Transverse colon (tissue), 4 donors: Measurements from ENCODE around the gene C11orf91. TPM values are rescaled to one million over a fixed set of nuclear protein-coding genes. Genes with fewer than 3 reads are reported as not detected.
"Not testable (repeated sequence)": the region's sequence is repeated elsewhere in the genome, so short reads cannot be mapped to it uniquely, and the experiment has no call there.

ENCODE experiments used
- DNase-seq: peaks from one replicate; pipeline ENCODE4 v3.0.0-alpha.2; 2019
- H3K27ac ChIP-seq, 4 donors: fragments of 200-600 bp; sonication (generic); 2 replicates each; pipeline ENCODE4 v1.5.1; 2016 to 2018; ENCODE audit warnings: inconsistent platforms in 4 of 4
- H3K27me3 ChIP-seq: fragments of 200-600 bp; sonication (generic); 2 replicates; pipeline ENCODE4 v1.5.1; 2017; ENCODE audit warnings: inconsistent platforms
- H3K36me3 ChIP-seq, 4 donors: fragments of 200-600 bp; sonication (generic); 2 replicates each; pipeline ENCODE4 v1.5.1; 2017 to 2019; ENCODE audit warnings: inconsistent platforms in 4 of 4
- H3K4me1 ChIP-seq, 4 donors: fragments of 200-600 bp; sonication (generic); 2 replicates each; pipeline ENCODE4 v1.5.1; 2017 to 2020; ENCODE audit warnings: inconsistent platforms in 4 of 4
- H3K4me3 ChIP-seq, 4 donors: fragments of 200-600 bp; sonication (generic); 1 replicate in 1 of 4; 2 replicates in 3 of 4; pipeline versions ENCODE4 v1.5.1 to v1.6.1; 2017 to 2019; ENCODE audit warnings: inconsistent platforms in 4 of 4
- H3K9me3 ChIP-seq, 2 donors: fragments of 200-600 bp; sonication (generic); 2 replicates each; pipeline ENCODE4 v1.5.1; 2017 to 2019; ENCODE audit warnings: inconsistent platforms in 2 of 2
- CTCF ChIP-seq, 5 experiments: fragments of 200-600 bp in 3 of 5; fragments of 450-650 bp in 2 of 5; sonication (generic) in 3 of 5; IDR thresholded peaks; 1 replicate in 2 of 5; 2 replicates in 3 of 5; pipeline ENCODE4 v1.5.1; 2016 to 2017; ENCODE audit warnings: antibody characterized with exemption in 5 of 5, inconsistent platforms in 3 of 5, mild to moderate bottlenecking in 2 of 5, moderate library complexity in 1 of 5
- EP300 ChIP-seq: sonication (generic); formaldehyde crosslinking; IDR thresholded peaks from one replicate; pipeline ENCODE4 v1.6.1; 2017; ENCODE audit warnings: antibody characterized with exemption, low read depth
- POLR2A ChIP-seq: fragments of 450-650 bp; IDR thresholded peaks from one replicate; pipeline ENCODE4 v1.6.1; 2016; ENCODE audit warnings: antibody characterized with exemption, mild to moderate bottlenecking, moderate library complexity
- POLR2AphosphoS5 ChIP-seq, 3 donors: sonication (generic); formaldehyde crosslinking; IDR thresholded peaks; one replicate each; pipeline ENCODE4 v1.6.1; 2016; ENCODE audit warnings: antibody characterized with exemption in 3 of 3
- WGBS, 2 donors: methylation state at CpG; one replicate each; pipeline ENCODE4 v1.1.5; 2018; ENCODE audit warnings: low coverage in 1 of 2; 5-methylcytosine and 5-hydroxymethylcytosine counted together
- in situ Hi-C, 4 donors: fragments of 200-750 bp; cut with MboI; loops; one replicate each; pipeline versions ENCODE4 v1.15.0 to v1.15.1; 2017; ENCODE audit warnings: low sequenced_read_pairs in 3 of 4, low pct_ligation_motif_present in 1 of 4, low pct_unique_long_range_greater_than_20kb in 1 of 4
- intact Hi-C: fragments of 100-400 bp; cut with DNase I; formaldehyde crosslinking; loops from one replicate; pipeline ENCODE4 v1.15.1; 2023; ENCODE audit warnings: low total_unique reads
- total RNA-seq, 4 donors: library from RNA; depleted of rRNA; stranded (reverse); fragments of >200 nt; gene quantifications; one replicate each; pipeline ENCODE4 v1.1.0, GENCODE V29; 2016

Gene C11orf91
- total RNA-seq, 4 donors from 2014 or later: not detected

- Histone ChIP-seq H3K27ac (peak overlapping the region; percentile 87 to 96 (median 92)), H3K4me3 (peak overlapping the region; percentile 54 to 95 (median 80)), H3K27me3 (no peaks in the 10 kb centered on the region), H3K9me3 (no peaks in the 10 kb centered on the region), H3K36me3 (no peaks in the 10 kb centered on the region), H3K4me1 (peaks cover 11 to 59% (median 40%) of the 10 kb centered on the region in 4 donors)
- TF ChIP-seq CTCF (IDR thresholded peaks at IDR 0.05): no peak
- TF ChIP-seq POLR2AphosphoS5 (IDR thresholded peaks at IDR 0.05): peak; percentile 36 to 47 (median 45)
- in situ Hi-C loops (loop anchor here in 2 of 4 donors (25.0 kb wide), 1 partner anchor 572 kb away; the partner anchor contains the start of gene CSTF3 (in 2 of the 2)), intact Hi-C loops (no loop called here)
- 17 to 18% methylated on average over 5 to 15 of the region's 15 CpGs for WGBS, 2 donors
- DNase-seq: peak; percentile 46
Measured at GRCh38 chr11:33734441-33735270, 34.0 kb upstream of the C11orf91 start.

- Histone ChIP-seq H3K4me3 (peak overlapping the region in 3 of 4 donors; percentile 54 to 95 (median 93)), H3K9me3 (no peaks in the 10 kb centered on the region), H3K36me3 (no peaks in the 10 kb centered on the region), H3K4me1 (peaks cover 11 to 59% (median 40%) of the 10 kb centered on the region in 4 donors), H3K27me3 (no peaks in the 10 kb centered on the region), H3K27ac (peak overlapping the region; percentile 87 to 96 (median 92))
- 71% methylated on average over 7 of the region's 7 CpGs; no CpG with 5 or more reads in 1 of the 2 donors for WGBS, 2 donors
- TF ChIP-seq CTCF (IDR thresholded peaks at IDR 0.05): no peak
- TF ChIP-seq EP300: no peak
- TF ChIP-seq POLR2A: no peak
- no peak for TF ChIP-seq POLR2AphosphoS5 (IDR thresholded peaks at IDR 0.05)
- no peak for DNase-seq
- in situ Hi-C loops (loop anchor here in 2 of 4 donors (25.0 kb wide), 1 partner anchor 572 kb away; the partner anchor contains the start of gene CSTF3 (in 2 of the 2)), intact Hi-C loops (no loop called here)
Measured at GRCh38 chr11:33733980-33734379, 33.4 kb upstream of the C11orf91 start.

- in situ Hi-C loops: loop anchor here in 2 of 4 donors (25.0 kb wide), 1 partner anchor 570 kb away; the partner anchor contains the start of gene CSTF3 (in 2 of the 2)
- intact Hi-C loops: no loop called here
- H3K9me3 ChIP-seq: no peaks in the 10 kb centered on the region
- TF ChIP-seq POLR2A (no peak), EP300 (no peak), POLR2AphosphoS5 (IDR thresholded peaks at IDR 0.05) (no peak), CTCF (IDR thresholded peaks at IDR 0.05) (no peak)
- no peaks in the 10 kb centered on the region for H3K27me3 ChIP-seq
- H3K4me3 ChIP-seq: no peak overlapping the region
- peaks cover 11 to 52% (median 38%) of the 10 kb centered on the region in 4 donors for H3K4me1 ChIP-seq
- WGBS, 2 donors: 56 to 69% methylated on average over 3 to 9 of the region's 9 CpGs
- peak overlapping the region; percentile 63 to 95 (median 76) for H3K27ac ChIP-seq
- H3K36me3 ChIP-seq: no peaks in the 10 kb centered on the region
- DNase-seq: no peak
Measured at GRCh38 chr11:33731723-33732531, 31.3 kb upstream of the C11orf91 start.

DNA sequence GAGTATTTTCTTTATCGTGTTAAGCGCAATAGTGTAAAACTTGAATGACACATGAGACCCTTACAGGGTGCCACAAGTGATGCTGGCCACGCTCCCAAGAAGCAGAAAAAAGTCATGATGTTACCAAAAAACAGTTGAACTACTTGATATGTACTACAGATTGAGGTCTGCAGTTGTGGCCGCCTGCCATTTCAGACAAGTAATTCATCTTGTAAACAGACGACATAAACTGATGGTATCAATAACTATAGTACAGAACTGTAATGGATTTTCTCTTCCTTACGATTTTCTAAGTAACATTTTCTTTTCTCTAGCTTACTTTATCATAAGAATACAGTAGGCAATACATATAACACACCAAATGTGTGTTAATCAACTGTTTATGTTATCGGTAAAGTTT, 30.1 kb upstream of the C11orf91 start:
- in situ Hi-C loops (loop anchor here in 2 of 4 donors (25.0 kb wide), 1 partner anchor 568 kb away; the partner anchor contains the start of gene CSTF3 (in 2 of the 2)), intact Hi-C loops (no loop called here)
- H3K36me3 ChIP-seq: no peaks in the 10 kb centered on the region
- H3K4me1 ChIP-seq: peaks cover 9 to 50% (median 35%) of the 10 kb centered on the region in 4 donors
- H3K9me3 ChIP-seq: no peaks in the 10 kb centered on the region
- H3K4me3 ChIP-seq: no peak overlapping the region
- no peak overlapping the region for H3K27ac ChIP-seq
- no peak for DNase-seq
- TF ChIP-seq POLR2A: no peak
- TF ChIP-seq EP300: no peak
- no peak for TF ChIP-seq CTCF (IDR thresholded peaks at IDR 0.05)
- no peak for TF ChIP-seq POLR2AphosphoS5 (IDR thresholded peaks at IDR 0.05)
- WGBS, 2 donors: 74 to 86% methylated on average over 5 to 7 of the region's 7 CpGs
- H3K27me3 ChIP-seq: no peaks in the 10 kb centered on the region

DNA sequence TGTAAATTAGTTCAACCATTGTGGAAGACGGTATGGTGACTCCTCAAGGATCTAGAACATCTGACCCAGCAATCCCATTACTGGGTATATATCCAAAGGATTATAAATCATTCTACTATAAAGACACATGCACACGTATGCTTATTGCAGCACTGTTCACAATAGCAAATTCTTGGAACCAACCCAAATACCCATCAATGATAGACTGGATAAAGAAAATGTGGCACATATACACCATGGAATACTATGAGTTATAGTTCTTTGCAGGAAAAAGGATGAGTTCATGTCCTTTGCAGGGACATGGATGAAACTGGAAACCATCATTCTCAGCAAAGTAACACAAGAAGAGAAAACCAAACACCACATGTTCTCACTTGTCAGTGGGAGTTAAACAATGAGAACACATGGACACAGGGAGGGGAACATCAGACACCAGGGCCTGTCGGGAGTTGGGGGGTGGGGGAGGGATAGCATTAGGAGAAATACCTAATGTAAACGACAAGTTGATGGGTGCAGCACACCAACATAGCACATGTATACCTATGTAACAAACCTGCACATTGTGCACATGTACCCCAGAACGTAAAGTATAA, 28.5 kb upstream of the C11orf91 start:
- H3K9me3 ChIP-seq, H3K27me3 ChIP-seq, H3K27ac ChIP-seq, H3K36me3 ChIP-seq, H3K4me3 ChIP-seq, intact Hi-C loops, DNase-seq: not testable (repeated sequence)
- H3K4me1 ChIP-seq: peaks cover 12 to 55% (median 33%) of the 10 kb centered on the region in 4 donors
- WGBS, 2 donors: 80 to 82% methylated on average over 2 to 5 of the region's 5 CpGs
- in situ Hi-C loops: loop anchor here in 2 of 4 donors (25.0 kb wide), 1 partner anchor 567 kb away; the partner anchor contains the start of gene CSTF3 (in 2 of the 2)
